Endothelial cell of umbilical vein (primary cell): ENCODE results near the gene CNGA4. TPM values are rescaled to one million over a fixed set of nuclear protein-coding genes. Genes with fewer than 3 reads are reported as not detected.

Experiments
- BruUV-seq: library from RNA; stranded (reverse); fragments of 400-500 nt; replicated peaks from 2 replicates; lab custom pipeline; 2021; lab: Mats Ljungman, UMichigan
- CTCF ChIA-PET: fragments of 300-600, 350-600 bp; sonication (Branson Sonifier 250); formaldehyde crosslinking; loops from one replicate; lab custom pipeline; 2021; ENCODE audit warnings: antibody characterized with exemption, inconsistent platforms; lab: Charles Lee
- POLR2A ChIA-PET: fragments of 300-600, 350-600 bp; sonication (Branson Sonifier 250); formaldehyde crosslinking; loops from one replicate; lab custom pipeline; 2021; ENCODE audit warnings: antibody characterized with exemption, inconsistent platforms; lab: Charles Lee
- DNase-seq: peaks from one replicate; pipeline ENCODE4 v3.0.0-alpha.2; 2011; ENCODE audit warnings: low read depth, low spot score
- FAIRE-seq: peaks from 2 replicates; lab custom pipeline; 2011; peaks lifted over from hg19 to GRCh38; lab: Jason Lieb, UNC
- H2AFZ ChIP-seq: 2 replicates; pipeline ENCODE4 v1.6.0; 2012; ENCODE audit warnings: low read depth, low read length, control low read depth, inconsistent platforms
- H3K27ac ChIP-seq: 2 replicates; pipeline ENCODE4 v1.5.1; 2011; ENCODE audit warnings: low read depth, mild to moderate bottlenecking, control low read depth, low read length, moderate library complexity; ENCODE audit not compliant: insufficient read depth
- H3K27me3 ChIP-seq, 2 experiments: 2 replicates each; pipeline versions ENCODE4 v1.6.0 to v1.6.1; 2011; ENCODE audit warnings: low read length in 2 of 2, mixed read lengths in 1 of 2; ENCODE audit not compliant: control insufficient read depth in 2 of 2, insufficient read depth in 2 of 2
- H3K36me3 ChIP-seq, 2 experiments: 2 replicates in 1 of 2; 3 replicates in 1 of 2; pipeline ENCODE4 v1.5.1; 2011; ENCODE audit warnings: low read length in 2 of 2, mild to moderate bottlenecking in 1 of 2, moderate library complexity in 1 of 2; ENCODE audit not compliant: control insufficient read depth in 2 of 2, insufficient read depth in 2 of 2; ENCODE audit errors: extremely low read depth in 1 of 2
- H3K4me1 ChIP-seq: 3 replicates; pipeline ENCODE4 v1.5.1; 2011; ENCODE audit warnings: mild to moderate bottlenecking, low read length; ENCODE audit not compliant: control insufficient read depth, insufficient read depth; ENCODE audit errors: extremely low read depth
- H3K4me2 ChIP-seq: 2 replicates; pipeline ENCODE4 v1.6.1; 2011; ENCODE audit warnings: low read length, control low read depth, mixed read lengths; ENCODE audit not compliant: insufficient read depth
- H3K4me3 ChIP-seq, 3 experiments: fragments of 200-600 bp in 1 of 3; sonication (generic), shearing (Covaris generic) in 1 of 3; replicated peaks in 1 of 3; 2 replicates each; pipeline ENCODE4 v1.5.1; 2011 to 2016; ENCODE audit warnings: control low read depth in 3 of 3, low read length in 3 of 3, mild to moderate bottlenecking in 2 of 3, inconsistent platforms in 1 of 3, low read depth in 1 of 3, moderate library complexity in 1 of 3; ENCODE audit not compliant: insufficient read depth in 1 of 3
- H3K79me2 ChIP-seq: 2 replicates; pipeline ENCODE4 v1.6.0; 2012; ENCODE audit warnings: low read length, inconsistent platforms; ENCODE audit not compliant: control insufficient read depth, insufficient read depth
- H3K9ac ChIP-seq: replicated peaks from 2 replicates; pipeline ENCODE3; 2011; ENCODE audit warnings: low read length, control low read depth; ENCODE audit not compliant: insufficient read depth; ENCODE audit errors: extremely low read depth
- H3K9me1 ChIP-seq: replicated peaks from 3 replicates; pipeline ENCODE4 v1.6.0; 2011; ENCODE audit warnings: mild to moderate bottlenecking, low read length; ENCODE audit not compliant: control insufficient read depth, insufficient read depth; ENCODE audit errors: extremely low read depth
- H3K9me3 ChIP-seq: replicated peaks from 2 replicates; pipeline ENCODE4 v1.5.1; 2012; ENCODE audit warnings: low read length, inconsistent platforms; ENCODE audit not compliant: control insufficient read depth, insufficient read depth
- H4K20me1 ChIP-seq: replicated peaks from 2 replicates; pipeline ENCODE3; 2011; ENCODE audit warnings: mild to moderate bottlenecking, low read length; ENCODE audit not compliant: control insufficient read depth, insufficient read depth; ENCODE audit errors: extremely low read depth
- CTCF ChIP-seq, 2 donors: IDR thresholded peaks; 1 replicate in 1 of 2; 2 replicates in 1 of 2; pipeline ENCODE4 v1.5.1; 2011; ENCODE audit warnings: low read length in 2 of 2, mild to moderate bottlenecking in 2 of 2, moderate library complexity in 2 of 2, control low read depth in 1 of 2, inconsistent platforms in 1 of 2, low read depth in 1 of 2; ENCODE audit not compliant: insufficient read depth in 1 of 2; ENCODE audit errors: extremely low read depth in 1 of 2
- EZH2 ChIP-seq: IDR thresholded peaks from 2 replicates; pipeline ENCODE4 v1.6.1; 2012; ENCODE audit warnings: borderline replicate concordance, low read depth, mild to moderate bottlenecking, moderate library complexity, low read length, inconsistent platforms; ENCODE audit not compliant: severe bottlenecking
- FOS ChIP-seq: IDR thresholded peaks from 2 replicates; pipeline ENCODE4 v1.6.1; 2011; ENCODE audit warnings: mild to moderate bottlenecking, low read length, moderate library complexity, borderline replicate concordance; ENCODE audit not compliant: insufficient read depth
- GATA2 ChIP-seq: IDR thresholded peaks from 2 replicates; pipeline ENCODE4 v1.7.0; 2011; ENCODE audit warnings: low read depth, mild to moderate bottlenecking, moderate library complexity, mixed read lengths, low read length; ENCODE audit not compliant: insufficient read length, insufficient read depth
- JUN ChIP-seq: IDR thresholded peaks from 2 replicates; pipeline ENCODE4 v1.6.1; 2011; ENCODE audit warnings: borderline replicate concordance, low read depth; ENCODE audit not compliant: insufficient read length, insufficient read depth
- MAX ChIP-seq: IDR thresholded peaks from 2 replicates; pipeline ENCODE4 v1.6.1; 2011; ENCODE audit not compliant: insufficient read depth, insufficient read length
- MYC ChIP-seq: IDR thresholded peaks from one replicate; pipeline ENCODE4 v1.6.1; 2011; ENCODE audit warnings: mild to moderate bottlenecking, low read depth, low read length
- POLR2A ChIP-seq: IDR thresholded peaks from 2 replicates; pipeline ENCODE4 v1.6.1; 2012; ENCODE audit warnings: low read depth, mild to moderate bottlenecking, control low read depth, low read length
- POLR2AphosphoS5 ChIP-seq: IDR thresholded peaks from 2 replicates; pipeline ENCODE4 v1.6.1; 2012; ENCODE audit warnings: low read depth, mild to moderate bottlenecking, control low read depth, low read length, moderate library complexity; ENCODE audit not compliant: insufficient read depth
- dilution Hi-C: fragments of 300-500 bp; cut with MboI; formaldehyde crosslinking; loops from one replicate; pipeline ENCODE4 v1.15.0; 2019; ENCODE audit warnings: low sequenced_read_pairs; ENCODE audit not compliant: extremely low pct_ligation_motif_present
- intact Hi-C: fragments of 100-400 bp; cut with micrococcal nuclease; formaldehyde crosslinking; loops from one replicate; pipeline ENCODE4 v1.10.0; 2022
- polyA plus RNA-seq, 4 experiments: library from polyadenylated mRNA; depleted of rRNA in 3 of 4; stranded (reverse) in 3 of 4; unstranded in 1 of 4; fragments of >200 nt; gene quantifications; 2 replicates each; pipeline versions ENCODE4 v1.2.1 to v1.2.3, GENCODE V29; 2011 to 2012; ENCODE audit warnings: missing spikeins in 1 of 4
- total RNA-seq: library from RNA; stranded (reverse); gene quantifications from 2 replicates; pipeline ENCODE4 v1.2.3, GENCODE V29; 2021

CNGA4 gene
- total and polyA plus RNA-seq, 2 donors (not counting 3 experiments of a cell fraction or from before 2014, with no cell fraction given): 0.11 TPM; not detected in 1

GRCh38 chr11:6270584-6271246 is 31.8 kb downstream of the CNGA4 start:
- no peak overlapping the region for H3K27ac ChIP-seq
- H3K4me2 ChIP-seq: no peak overlapping the region
- H4K20me1 ChIP-seq: no peaks in the 10 kb centered on the region
- H3K4me1 ChIP-seq: no peaks in the 10 kb centered on the region
- intact Hi-C loops: no loop called here
- no peaks in the 10 kb centered on the region for H3K36me3 ChIP-seq
- peaks cover 0 to 5% of the 10 kb centered on the region in 2 experiments for H3K27me3 ChIP-seq
- FAIRE-seq (no peak), DNase-seq (no peak)
- no peaks in the 10 kb centered on the region for H3K9me3 ChIP-seq
- no TSS peak for BruUV-seq
- no peak overlapping the region for H3K9ac ChIP-seq
- TF ChIP-seq POLR2A (no peak), EZH2 (no peak), MAX (no peak), GATA2 (no peak), CTCF (IDR thresholded peaks at IDR 0.05; ENCODE audit: extremely low read depth in 1 of 2, insufficient read depth in 1 of 2, low read depth in 1 of 2, low read length in 2 of 2) (no peak), FOS (no peak), JUN (no peak), MYC (no peak), POLR2AphosphoS5 (no peak)
- H2AFZ ChIP-seq: peak overlapping the region; percentile 2
- H3K4me3 ChIP-seq: no peak overlapping the region
- dilution Hi-C loops: no loop called here
- H3K9me1 ChIP-seq: no peaks in the 10 kb centered on the region
- ChIA-PET POLR2A (no interaction called here), CTCF (interaction anchor here (0.7 to 1.2 kb wide), 4 partner anchors 9 to 278 kb away, joined by 3 to 7 read pairs (median 4); no protein-coding TSS in a partner anchor)
- H3K79me2 ChIP-seq: no peaks in the 10 kb centered on the region
